Endothelial cell of hepatic sinusoid (primary cell): ENCODE results near the gene MSRB3.

ENCODE experiments used
- in situ Hi-C: cut with HindIII; loops from 2 replicates; pipeline ENCODE4 v1.10.0; 2017; ENCODE audit warnings: low sequenced_read_pairs

Gene MSRB3

DNA sequence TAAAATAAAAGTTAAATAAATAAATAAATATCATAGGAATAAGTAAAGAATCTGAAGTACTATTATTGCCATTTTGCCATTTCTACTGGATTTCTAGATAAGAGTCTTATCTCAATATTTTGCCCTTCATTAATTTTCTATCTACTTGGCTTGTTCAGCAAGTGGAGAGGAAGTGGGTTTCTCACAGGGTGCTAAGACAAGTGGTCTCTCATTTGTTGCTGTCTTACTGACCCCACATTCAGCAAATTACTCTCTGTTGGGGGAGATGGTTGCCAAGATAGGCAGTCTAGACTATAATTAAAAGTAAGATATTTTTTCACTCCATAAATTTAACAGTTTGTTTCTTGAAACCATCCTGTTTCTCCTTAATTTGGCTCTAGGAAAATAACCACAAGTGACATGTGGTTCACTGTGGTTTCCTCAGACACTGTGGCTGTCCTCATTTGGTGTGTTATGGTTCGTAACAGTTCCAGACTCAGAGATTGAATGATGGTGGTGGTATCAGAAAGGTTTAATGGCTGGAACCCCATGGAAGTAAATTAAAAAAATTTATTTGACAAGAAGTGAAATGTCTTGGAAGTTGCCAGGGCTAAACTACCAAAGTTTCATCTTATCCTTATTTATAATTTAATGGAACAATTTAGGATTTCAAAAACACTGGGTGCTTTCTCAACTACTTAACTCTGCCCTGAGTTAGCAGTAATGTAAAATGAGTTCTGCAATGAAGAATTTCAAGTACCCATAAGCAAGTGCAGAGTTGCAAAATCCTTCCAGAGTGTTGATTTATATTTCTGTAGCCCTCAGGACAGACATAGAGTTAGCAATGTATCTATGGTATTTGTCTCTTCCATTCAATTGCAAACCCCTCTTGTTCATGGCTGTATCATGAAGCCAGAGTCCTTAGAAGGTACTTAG, 214.8 kb downstream of the MSRB3 start:
- in situ Hi-C loops: no loop called here

- in situ Hi-C loops: no loop called here
Measured at GRCh38 chr12:65493913-65494245, 215.4 kb downstream of the MSRB3 start.

GRCh38 chr12:65494537-65494936, 216.1 kb downstream of the MSRB3 start:
- in situ Hi-C loops: no loop called here

GRCh38 chr12:65495233-65495632, 216.8 kb downstream of the MSRB3 start:
- in situ Hi-C loops: no loop called here

DNA sequence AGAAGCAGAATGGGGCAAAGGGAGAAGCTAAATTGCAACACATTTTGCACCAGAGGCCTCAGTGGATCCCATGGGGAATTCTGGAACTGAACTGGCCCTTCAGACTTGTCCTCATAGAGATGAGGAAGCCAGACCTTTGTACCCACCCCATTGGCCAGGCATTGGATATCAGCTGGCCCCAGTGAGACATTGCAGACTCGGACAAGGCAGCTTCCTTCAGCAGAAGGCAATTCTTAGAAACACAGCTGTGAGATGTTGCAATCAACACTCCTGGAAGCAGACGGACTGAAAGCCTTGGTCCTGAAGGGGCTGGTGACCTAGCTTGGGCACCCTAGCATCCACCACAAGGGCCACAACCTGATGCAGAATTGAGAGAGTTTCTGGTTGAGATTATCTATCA, 218.1 kb downstream of the MSRB3 start:
- in situ Hi-C loops: no loop called here

DNA sequence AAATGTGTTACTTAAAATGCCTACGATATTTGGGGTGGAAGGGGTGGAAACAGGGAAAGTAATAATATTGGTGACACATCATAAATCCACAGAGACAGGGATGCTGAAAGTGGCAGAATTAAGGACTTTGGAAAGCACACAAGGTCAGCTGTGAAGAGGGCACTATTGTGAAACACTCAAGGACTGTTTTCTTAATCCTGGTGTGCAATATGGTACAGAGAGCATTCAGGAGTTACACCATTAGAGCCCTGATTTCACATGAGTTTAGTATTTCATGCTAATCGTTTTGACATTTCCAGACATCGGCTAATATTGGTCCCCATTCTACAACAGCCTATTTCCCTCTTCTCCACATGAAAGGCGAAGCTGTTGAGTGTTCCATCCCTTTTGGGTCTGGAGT, 219.2 kb downstream of the MSRB3 start:
- in situ Hi-C loops: no loop called here

GRCh38 chr12:65499167-65499566, 220.7 kb downstream of the MSRB3 start:
- in situ Hi-C loops: no loop called here

- in situ Hi-C loops: no loop called here
Measured at GRCh38 chr12:65500091-65500900, 221.8 kb downstream of the MSRB3 start.

DNA sequence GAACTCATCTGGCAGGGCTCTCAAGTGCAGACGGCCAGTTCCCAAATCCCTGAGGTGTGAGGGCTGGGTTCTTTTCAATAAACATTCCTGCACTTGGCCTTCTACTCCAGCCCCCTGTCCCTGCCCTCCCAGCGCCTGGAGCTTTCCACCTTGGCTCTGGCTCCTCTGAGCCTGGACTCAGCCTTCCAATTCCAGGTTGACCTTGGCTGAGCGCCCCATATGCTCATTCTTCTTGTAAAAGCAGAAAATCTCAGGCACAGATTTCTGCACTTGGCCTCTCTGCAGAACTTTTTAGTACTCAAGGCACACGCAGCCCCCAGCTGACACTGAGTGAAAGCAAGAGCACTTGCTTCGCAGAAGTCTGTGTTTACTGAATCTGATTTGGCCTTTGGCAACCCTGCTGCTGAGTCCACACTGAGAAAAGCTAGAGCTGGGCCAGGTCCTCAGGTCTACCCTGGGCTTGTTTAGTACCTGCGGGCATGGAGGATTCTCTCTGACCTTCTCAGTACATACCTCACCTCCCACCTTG, 222.7 kb downstream of the MSRB3 start:
- in situ Hi-C loops: no loop called here

GRCh38 chr12:65501935-65502334, 223.5 kb downstream of the MSRB3 start:
- in situ Hi-C loops: no loop called here

DNA sequence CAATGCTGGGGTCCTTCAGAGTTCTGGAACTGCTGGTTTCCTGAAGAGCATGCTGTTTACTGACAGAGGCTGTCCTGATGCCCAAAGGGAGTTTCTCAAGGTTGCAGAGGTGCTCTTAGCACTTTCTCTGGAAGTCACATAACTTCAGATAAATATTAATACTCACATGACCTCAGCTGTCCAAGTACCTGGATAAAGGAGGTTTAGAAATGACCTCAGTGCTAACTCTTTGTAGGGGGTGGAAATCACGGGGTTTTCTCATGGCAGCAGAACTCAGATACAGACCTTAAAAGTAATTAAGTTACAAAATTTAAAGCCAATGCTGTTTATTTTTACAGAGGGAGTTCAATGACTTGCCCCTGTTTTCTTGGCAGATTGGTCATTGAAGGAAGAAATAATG, 225.9 kb downstream of the MSRB3 start:
- in situ Hi-C loops: no loop called here

DNA sequence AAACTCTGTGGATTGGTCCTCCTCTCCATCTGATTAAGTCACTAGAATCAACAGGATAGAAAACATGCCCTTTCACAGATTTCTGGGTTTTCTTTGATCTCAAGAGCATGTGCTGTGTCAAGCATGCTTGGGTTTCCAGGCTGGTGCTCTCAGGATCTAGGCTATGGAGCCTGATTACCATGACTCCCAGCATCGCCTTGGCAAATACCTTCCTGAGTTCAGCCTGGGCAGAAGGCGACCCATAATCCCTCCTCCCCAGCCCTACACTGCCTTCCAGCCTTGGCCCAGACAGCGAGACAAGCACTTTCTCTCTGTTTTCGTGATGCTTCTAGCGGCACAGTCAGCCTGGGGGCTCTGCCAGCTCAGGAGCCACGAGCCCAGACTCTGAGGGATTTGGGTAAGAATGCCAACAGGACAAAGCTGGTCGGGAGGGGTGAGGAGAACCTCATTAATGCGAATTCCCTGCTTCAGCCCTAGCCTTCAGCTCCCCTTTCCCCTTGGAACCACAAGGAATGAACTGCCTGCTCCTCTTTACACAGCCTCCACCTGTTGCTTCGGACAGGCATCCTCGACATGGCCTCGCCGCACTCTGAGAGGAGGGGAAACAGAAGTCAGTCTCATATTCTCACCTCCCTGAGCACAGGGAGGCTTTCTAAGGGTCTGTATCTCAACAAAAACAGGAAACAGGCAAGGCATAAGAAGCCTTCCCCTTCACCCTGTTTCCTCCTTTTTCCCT, 227.1 kb downstream of the MSRB3 start:
- in situ Hi-C loops: no loop called here

GRCh38 chr12:65508276-65509035, 230.0 kb downstream of the MSRB3 start:
- in situ Hi-C loops: no loop called here

- in situ Hi-C loops: no loop called here
Measured at GRCh38 chr12:65510007-65510406, 231.5 kb downstream of the MSRB3 start.

DNA sequence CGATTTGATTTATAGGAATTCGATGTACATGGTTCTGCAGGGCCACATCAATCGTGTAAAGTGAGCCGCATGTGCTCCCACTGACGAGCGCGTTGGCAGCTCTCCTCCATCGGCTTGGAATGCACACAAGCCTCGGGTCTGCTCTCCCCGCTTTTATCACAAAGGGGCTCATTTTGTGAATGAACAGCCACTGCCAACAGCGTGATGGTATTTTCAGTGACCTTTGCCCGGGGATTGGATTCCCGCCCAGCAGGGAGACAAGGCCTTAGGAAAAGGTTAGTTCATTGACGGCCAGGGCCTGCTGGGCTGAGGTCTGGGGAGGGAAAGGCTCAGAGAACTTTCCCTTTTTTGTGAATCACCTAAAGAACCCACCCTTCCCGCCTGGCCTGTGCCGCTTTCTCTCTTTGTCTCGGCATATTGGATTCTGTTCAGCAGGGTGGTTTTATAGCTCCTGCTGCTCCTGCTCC, 232.1 kb downstream of the MSRB3 start:
- in situ Hi-C loops: no loop called here

GRCh38 chr12:65511134-65511834, 232.8 kb downstream of the MSRB3 start:
- in situ Hi-C loops: no loop called here

GRCh38 chr12:65511912-65512311, 233.4 kb downstream of the MSRB3 start:
- in situ Hi-C loops: no loop called here
